GM21576 (cell line): ENCODE measurements around the gene IFI35.
A peak's percentile ranks its signal among the peaks of the same experiment; 100 is the strongest.

ENCODE experiments used
- ATAC-seq: cut with Tn5 transposase; IDR thresholded peaks from one replicate; pipeline ENCODE4 v1.9.1; 2021; ENCODE audit warnings: mild to moderate bottlenecking, moderate library complexity; ENCODE audit not compliant: unreplicated experiment

IFI35 gene

GRCh38 chr17:43020789-43021740 lies 14.5 kb downstream of the IFI35 start:
- ATAC-seq, result no peak

GRCh38 chr17:43021741-43022512 lies 15.3 kb downstream of the IFI35 start, which contains the start of gene VAT1:
VAT1 (minus strand) TSS chr17:43022385; CDS start chr17:43022322, 63 bp downstream.
- no peak for ATAC-seq

- ATAC-seq, result peak; percentile 46
These were observed 18.1 kb downstream of the IFI35 start, which contains the start of gene RND2 for GRCh38 chr17:43024407-43025289. RND2 (plus strand) TSS chr17:43025231; CDS start chr17:43025348, 117 bp downstream.

GRCh38 chr17:43025290-43025657 lies 18.7 kb downstream of the IFI35 start:
- no peak for ATAC-seq

GRCh38 chr17:43025766-43026537 lies 19.4 kb downstream of the IFI35 start:
- no peak for ATAC-seq

- ATAC-seq, result no peak
These were observed 20.0 kb downstream of the IFI35 start for GRCh38 chr17:43026595-43026994.

- ATAC-seq, result no peak
These were observed 20.8 kb downstream of the IFI35 start for GRCh38 chr17:43027091-43028032.

- no peak for ATAC-seq
These were observed 21.8 kb downstream of the IFI35 start for GRCh38 chr17:43028221-43028861.

- ATAC-seq, result no peak
These were observed 23.7 kb downstream of the IFI35 start for GRCh38 chr17:43030137-43030767.

- ATAC-seq, result no peak
These were observed 25.1 kb downstream of the IFI35 start for GRCh38 chr17:43031666-43032065.

GRCh38 chr17:43033948-43034881 lies 27.6 kb downstream of the IFI35 start:
- no peak for ATAC-seq

GRCh38 chr17:43034894-43035293 lies 28.3 kb downstream of the IFI35 start:
- ATAC-seq, result no peak

GRCh38 chr17:43039646-43040045 lies 33.1 kb downstream of the IFI35 start:
- no peak for ATAC-seq

GRCh38 chr17:43040655-43041054 lies 34.1 kb downstream of the IFI35 start:
- no peak for ATAC-seq

- ATAC-seq, result no peak
These were observed 35.5 kb downstream of the IFI35 start for GRCh38 chr17:43042025-43042628.

GRCh38 chr17:43043307-43043706 lies 36.7 kb downstream of the IFI35 start:
- ATAC-seq, result no peak
